HG03039 (cell line): ENCODE results near the gene PSG3.
"Not testable (repeated sequence)": the region's sequence is repeated elsewhere in the genome, so short reads cannot be mapped to it uniquely, and the experiment has no call there.

Experiments used
- ATAC-seq: cut with Tn5 transposase; IDR thresholded peaks from one replicate; pipeline ENCODE4 v1.9.1; 2021; ENCODE audit warnings: mild to moderate bottlenecking, moderate library complexity; ENCODE audit not compliant: unreplicated experiment

Gene PSG3

DNA sequence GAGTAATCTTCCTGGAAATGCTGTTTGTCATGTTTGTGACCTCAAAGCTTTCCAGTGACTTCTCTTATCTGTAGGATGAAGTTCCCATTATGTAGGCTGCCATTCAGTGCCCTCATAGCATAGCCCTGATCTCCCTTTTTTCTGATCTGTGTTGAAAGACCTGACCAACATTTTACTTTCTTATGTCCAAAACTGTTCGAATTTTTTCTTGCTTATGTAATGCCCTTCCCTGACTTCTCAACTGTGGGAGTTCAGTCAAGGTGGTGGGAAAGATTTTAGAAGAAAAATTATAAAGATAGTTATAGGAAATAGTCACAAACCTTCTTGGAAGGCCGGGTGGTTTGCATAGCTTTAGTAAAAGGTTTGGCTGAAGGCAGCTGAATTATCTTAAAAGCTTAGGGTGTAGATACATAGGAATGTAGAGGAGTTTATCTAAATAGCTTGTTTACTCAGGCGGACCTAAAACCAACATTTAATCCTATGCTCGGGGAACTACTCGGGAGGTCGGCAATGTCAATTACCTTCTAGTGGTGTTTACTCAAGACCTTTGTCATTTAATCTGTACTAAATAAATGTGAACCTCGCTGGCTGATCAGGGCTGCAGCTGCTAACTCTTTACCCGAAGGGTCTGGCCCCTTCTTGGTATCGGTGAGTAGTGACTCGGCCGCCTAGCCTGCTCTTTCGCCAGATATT, 44.3 kb downstream of the PSG3 start:
- no peak for ATAC-seq

DNA sequence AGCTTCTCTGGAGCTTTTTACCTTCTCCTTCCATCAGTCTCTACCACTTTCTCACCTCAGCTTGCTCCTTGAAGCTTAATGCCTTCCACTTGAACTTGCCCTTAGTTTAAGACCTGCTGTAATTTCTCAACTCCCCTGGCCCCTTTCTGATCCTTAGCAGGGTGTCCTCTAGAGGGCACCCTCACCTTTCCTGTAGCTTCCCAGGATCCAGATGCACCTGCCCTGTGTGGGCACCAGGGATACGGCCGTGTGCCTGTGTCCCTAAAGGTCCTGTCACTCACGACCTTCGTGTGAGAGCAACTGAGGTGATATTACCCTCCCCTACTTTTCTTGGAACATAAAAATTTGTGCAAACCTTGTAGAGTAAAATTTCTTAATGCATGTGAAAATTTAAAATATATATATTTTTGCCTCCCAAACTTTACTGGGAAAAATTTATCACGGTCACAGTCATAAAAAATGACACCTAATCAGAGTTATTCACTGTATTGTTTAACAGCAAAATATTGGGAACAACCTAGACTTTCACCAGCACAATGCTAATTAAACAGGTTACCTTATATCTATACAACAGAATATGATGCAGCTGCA, 46.4 kb downstream of the PSG3 start:
- no peak for ATAC-seq

DNA sequence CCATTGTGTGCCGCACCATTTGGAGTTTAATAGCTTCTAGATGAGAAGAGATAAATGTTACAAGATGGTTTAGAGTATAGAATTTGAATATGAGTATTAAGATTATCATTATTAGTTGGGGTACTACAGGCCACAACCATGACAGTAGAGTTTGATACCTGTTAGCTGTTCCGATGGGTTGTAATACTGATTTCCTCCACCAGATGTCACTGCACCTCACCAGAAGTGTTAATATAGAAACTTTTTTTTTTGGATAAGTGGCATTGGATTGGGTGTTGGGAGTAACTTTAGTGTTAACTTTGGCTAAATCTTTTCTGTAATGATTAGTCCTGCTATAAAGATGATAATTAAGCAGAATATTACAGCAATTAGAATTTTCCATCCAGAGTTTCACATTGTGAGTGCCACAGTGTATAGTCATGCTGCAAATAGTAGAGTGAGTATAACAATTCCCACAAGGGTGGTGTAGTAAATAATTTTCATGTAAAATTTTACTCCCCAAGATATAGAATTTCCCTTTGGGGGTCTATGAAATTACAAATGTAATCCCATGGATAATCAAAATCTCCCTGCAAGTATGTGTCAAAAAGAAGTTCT, 56.3 kb downstream of the PSG3 start:
- no peak for ATAC-seq

DNA sequence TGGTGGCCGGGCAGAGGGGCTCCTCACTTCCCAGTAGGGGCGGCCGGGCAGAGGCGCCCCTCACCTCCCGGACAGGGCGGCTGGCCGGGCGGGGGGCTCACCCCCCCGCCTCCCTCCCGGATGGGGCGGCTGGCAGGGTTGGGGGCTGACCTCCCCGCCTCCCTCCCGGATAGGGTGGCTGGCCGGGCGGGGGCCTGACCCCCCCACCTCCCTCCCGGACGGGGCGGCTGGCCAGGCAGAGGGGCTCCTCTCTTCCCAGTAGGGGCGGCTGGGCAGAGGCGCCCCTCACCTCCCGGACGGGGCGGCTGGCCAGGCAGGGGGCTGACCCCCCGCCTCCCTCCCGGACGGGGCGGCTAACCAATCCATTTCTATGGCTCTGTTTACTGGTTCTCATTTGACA, 64.0 kb downstream of the PSG3 start:
- ATAC-seq: not testable (repeated sequence)

DNA sequence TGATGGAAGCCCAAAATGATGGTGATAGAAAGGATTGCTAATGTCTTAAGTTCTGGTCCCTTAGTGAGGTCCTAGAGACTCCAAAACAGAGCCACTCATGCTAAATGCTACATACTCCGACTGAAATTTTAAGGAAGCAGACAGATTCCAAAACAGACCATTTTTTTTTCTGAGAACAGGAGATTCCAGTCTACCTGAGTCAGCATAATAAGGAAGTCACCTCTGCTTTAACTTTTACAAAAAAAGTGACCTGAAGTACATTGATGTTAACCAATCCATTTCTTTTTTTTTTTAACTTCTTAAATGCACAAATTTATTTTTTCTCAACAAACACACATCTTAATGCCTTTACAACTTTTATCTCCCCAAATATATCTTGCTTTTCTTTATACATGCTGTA, 65.7 kb downstream of the PSG3 start:
- not testable (repeated sequence) for ATAC-seq
